Osteoblast (primary cell): ENCODE data around the gene RAB40B. TPM values are rescaled to one million over a fixed set of nuclear protein-coding genes. Genes with fewer than 3 reads are reported as not detected.
A peak's percentile ranks its signal among the peaks of the same experiment; 100 is the strongest.

Experiments used
- DNase-seq: peaks from one replicate; pipeline ENCODE4 v3.0.0; 2011; ENCODE audit warnings: low spot score, mixed read lengths; ENCODE audit not compliant: insufficient read length; ENCODE audit errors: missing footprints
- H2AFZ ChIP-seq: 2 replicates; pipeline ENCODE4 v1.6.0; 2011; ENCODE audit warnings: mild to moderate bottlenecking, low read length
- H3K27ac ChIP-seq: 2 replicates; pipeline ENCODE4 v1.5.1; 2011; ENCODE audit warnings: mild to moderate bottlenecking, low read depth, low read length, moderate library complexity
- H3K27me3 ChIP-seq: 2 replicates; pipeline ENCODE4 v1.6.0; 2012; ENCODE audit warnings: mild to moderate bottlenecking, control low read depth, inconsistent platforms, low read length, moderate library complexity; ENCODE audit not compliant: insufficient read depth
- H3K36me3 ChIP-seq: 2 replicates; pipeline ENCODE4 v1.5.1; 2011; ENCODE audit warnings: mild to moderate bottlenecking, low read length, control low read depth, moderate library complexity; ENCODE audit not compliant: insufficient read depth
- H3K4me1 ChIP-seq: 2 replicates; pipeline ENCODE4 v1.5.1; 2011; ENCODE audit warnings: mild to moderate bottlenecking, low read length, control low read depth, moderate library complexity; ENCODE audit not compliant: insufficient read depth
- H3K4me2 ChIP-seq: 2 replicates; pipeline ENCODE4 v1.6.0; 2011; ENCODE audit warnings: mild to moderate bottlenecking, low read length; ENCODE audit not compliant: insufficient read depth
- H3K4me3 ChIP-seq: fragments of 200-600 bp; sonication (generic); 3 replicates; pipeline ENCODE4 v1.5.1; 2012; ENCODE audit warnings: mild to moderate bottlenecking, low read length, inconsistent platforms; ENCODE audit not compliant: insufficient read depth
- H3K79me2 ChIP-seq: 2 replicates; pipeline ENCODE4 v1.6.0; 2012; ENCODE audit warnings: mild to moderate bottlenecking, low read length, control low read depth, inconsistent platforms; ENCODE audit not compliant: insufficient read depth
- H3K9me3 ChIP-seq: 2 replicates; pipeline ENCODE4 v1.5.1; 2011; ENCODE audit warnings: low read depth, low read length, control low read depth
- H4K20me1 ChIP-seq: 2 replicates; pipeline ENCODE4 v1.6.0; 2012; ENCODE audit warnings: mild to moderate bottlenecking, low read length, control low read depth; ENCODE audit not compliant: insufficient read depth
- total RNA-seq: library from RNA; depleted of rRNA; stranded (reverse); fragments of >200 nt; gene quantifications from 2 replicates; pipeline ENCODE4 v1.2.3, GENCODE V29; 2012
- TF ChIP-seq, protein P1 (sequence below): IDR thresholded peaks from 2 replicates; pipeline ENCODE4 v1.5.1; 2011; ENCODE audit warnings: mild to moderate bottlenecking, low read depth, low read length, moderate library complexity; ENCODE audit errors: extremely low read depth

The RAB40B gene
- total RNA-seq, 1 donor: 8.3 TPM

DNA sequence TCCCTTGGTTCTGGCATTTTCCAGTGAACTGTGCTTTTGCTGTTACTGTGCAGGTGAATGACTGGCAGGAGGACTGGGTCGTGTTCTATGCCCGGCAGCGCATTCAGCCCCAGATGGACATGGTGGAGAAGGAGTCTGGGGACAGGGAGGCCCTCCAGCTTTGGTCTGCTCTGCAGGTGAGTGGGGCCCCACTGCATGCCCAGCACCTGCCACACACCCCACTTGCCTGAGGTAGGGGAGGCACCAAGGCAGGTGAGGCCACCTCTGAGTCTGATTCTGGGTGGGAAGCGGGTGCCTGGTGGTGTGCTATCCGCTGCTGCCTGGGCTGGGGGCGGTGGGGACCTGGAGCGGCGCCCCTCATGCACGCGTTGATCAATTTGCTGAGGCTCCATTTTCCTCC, 27.9 kb upstream of the RAB40B start:
- Histone ChIP-seq H3K9me3 (no peaks in the 10 kb centered on the region), H3K27me3 (no peaks in the 10 kb centered on the region), H3K36me3 (peaks cover 12% of the 10 kb centered on the region), H3K27ac (no peak overlapping the region), H3K4me1 (no peaks in the 10 kb centered on the region), H4K20me1 (peaks cover 4% of the 10 kb centered on the region), H3K4me2 (no peak overlapping the region), H3K4me3 (no peak overlapping the region), H3K79me2 (no peaks in the 10 kb centered on the region), H2AFZ (no peak overlapping the region)
- DNase-seq: peak; percentile 46
- TF ChIP-seq, protein P1, sequence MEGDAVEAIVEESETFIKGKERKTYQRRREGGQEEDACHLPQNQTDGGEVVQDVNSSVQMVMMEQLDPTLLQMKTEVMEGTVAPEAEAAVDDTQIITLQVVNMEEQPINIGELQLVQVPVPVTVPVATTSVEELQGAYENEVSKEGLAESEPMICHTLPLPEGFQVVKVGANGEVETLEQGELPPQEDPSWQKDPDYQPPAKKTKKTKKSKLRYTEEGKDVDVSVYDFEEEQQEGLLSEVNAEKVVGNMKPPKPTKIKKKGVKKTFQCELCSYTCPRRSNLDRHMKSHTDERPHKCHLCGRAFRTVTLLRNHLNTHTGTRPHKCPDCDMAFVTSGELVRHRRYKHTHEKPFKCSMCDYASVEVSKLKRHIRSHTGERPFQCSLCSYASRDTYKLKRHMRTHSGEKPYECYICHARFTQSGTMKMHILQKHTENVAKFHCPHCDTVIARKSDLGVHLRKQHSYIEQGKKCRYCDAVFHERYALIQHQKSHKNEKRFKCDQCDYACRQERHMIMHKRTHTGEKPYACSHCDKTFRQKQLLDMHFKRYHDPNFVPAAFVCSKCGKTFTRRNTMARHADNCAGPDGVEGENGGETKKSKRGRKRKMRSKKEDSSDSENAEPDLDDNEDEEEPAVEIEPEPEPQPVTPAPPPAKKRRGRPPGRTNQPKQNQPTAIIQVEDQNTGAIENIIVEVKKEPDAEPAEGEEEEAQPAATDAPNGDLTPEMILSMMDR: no peak

DNA sequence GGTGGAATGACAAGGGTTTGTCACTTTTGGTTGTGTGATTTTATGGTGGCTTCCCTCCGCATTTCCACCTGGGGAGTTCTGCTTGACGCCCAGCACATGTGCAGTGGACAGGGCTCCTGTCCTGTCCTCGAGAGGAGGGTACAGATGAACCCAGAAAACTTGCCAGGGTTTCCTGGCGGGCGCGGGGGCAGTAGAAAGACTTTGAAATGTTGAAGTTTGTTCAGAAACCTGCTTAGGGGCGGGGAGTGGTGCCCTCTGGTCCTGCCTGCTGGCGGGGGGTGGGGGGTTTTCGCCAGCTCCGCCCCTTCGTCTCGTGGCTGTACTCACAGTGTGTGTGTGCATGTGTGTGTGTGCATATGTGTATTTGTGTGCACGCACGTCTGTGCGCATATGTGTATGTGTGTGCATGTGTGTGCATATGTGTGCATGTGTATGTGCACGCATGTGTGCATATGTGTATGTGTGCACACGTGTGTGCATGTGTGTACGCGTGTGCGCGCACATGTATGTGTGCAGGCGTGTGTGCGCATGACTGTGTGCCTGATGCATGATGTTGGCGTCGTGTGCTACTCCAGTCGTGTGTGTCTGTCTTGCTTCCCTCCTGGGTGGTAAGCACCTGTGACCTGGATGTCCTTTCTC, 24.8 kb upstream of the RAB40B start:
- H2AFZ ChIP-seq: no peak overlapping the region
- peaks cover 4% of the 10 kb centered on the region for H3K79me2 ChIP-seq
- no peaks in the 10 kb centered on the region for H3K27me3 ChIP-seq
- peak; percentile 58 for DNase-seq
- peaks cover 17% of the 10 kb centered on the region for H3K36me3 ChIP-seq
- TF ChIP-seq, protein P1: no peak
- H3K27ac ChIP-seq: no peak overlapping the region
- H3K4me1 ChIP-seq: no peaks in the 10 kb centered on the region
- H3K9me3 ChIP-seq: no peaks in the 10 kb centered on the region
- no peak overlapping the region for H3K4me2 ChIP-seq
- H4K20me1 ChIP-seq: peaks cover 8% of the 10 kb centered on the region
- H3K4me3 ChIP-seq: no peak overlapping the region

DNA sequence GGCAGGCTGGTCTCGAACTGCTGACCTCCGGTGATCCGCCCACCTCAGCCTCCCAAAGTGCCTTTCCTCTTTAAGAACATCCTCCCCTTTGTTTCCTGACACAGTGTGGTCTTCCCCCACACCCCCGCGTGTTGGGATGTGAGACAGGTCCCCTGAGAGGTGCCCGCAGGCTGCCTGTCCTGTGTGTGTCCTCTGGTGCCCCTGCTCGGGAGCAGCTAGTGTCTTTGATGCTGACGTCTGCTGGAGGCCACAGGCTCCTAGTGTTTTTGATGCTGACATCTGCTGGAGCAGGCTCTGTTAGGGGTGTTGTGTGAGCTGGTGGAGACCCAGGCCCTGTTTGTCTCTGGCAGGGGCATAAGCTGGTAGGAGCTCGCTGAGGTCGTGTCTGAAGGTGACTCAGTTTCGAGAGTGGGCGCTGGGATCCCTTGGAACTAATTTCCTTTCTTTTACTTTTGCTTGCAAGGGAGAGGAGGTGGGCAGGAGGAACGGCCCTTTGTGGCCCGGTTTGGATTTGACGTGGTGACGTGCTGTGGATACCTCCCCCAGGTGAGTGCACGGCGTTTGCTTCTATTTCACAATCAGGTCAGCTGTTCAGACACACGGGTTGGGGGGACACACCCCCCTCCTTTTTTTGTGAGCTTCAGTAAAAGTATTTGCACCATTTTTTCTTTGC, 24.0 kb upstream of the RAB40B start:
- TF ChIP-seq, protein P1: no peak
- H2AFZ ChIP-seq: no peak overlapping the region
- H3K4me2 ChIP-seq: no peak overlapping the region
- peaks cover 12% of the 10 kb centered on the region for H3K79me2 ChIP-seq
- H3K9me3 ChIP-seq: no peaks in the 10 kb centered on the region
- H3K4me1 ChIP-seq: peaks cover 5% of the 10 kb centered on the region
- peak; percentile 66 for DNase-seq
- H3K27ac ChIP-seq: no peak overlapping the region
- no peaks in the 10 kb centered on the region for H3K27me3 ChIP-seq
- peaks cover 17% of the 10 kb centered on the region for H3K36me3 ChIP-seq
- no peak overlapping the region for H3K4me3 ChIP-seq
- H4K20me1 ChIP-seq: peaks cover 7% of the 10 kb centered on the region

DNA sequence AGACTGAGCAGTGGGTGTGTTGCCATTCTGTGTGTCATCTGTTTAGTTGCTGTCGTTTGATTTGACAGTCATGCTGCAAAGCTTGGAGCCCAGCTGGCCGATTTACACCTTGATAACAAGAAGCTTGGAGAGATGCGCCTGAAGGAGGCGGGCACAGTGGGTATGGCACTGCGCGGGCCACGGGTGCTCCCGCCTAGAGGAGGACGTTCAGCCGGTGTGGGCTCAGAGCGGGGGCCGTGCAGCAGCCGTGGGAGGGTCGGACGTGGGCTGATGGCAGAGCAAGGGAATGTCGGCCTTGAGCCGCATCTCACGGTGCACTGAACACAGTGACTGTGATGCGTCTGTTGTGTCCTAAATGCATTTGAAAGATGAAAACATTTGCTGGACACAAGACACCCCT, 21.7 kb upstream of the RAB40B start:
- no peak overlapping the region for H2AFZ ChIP-seq
- no peak overlapping the region for H3K4me2 ChIP-seq
- H3K4me3 ChIP-seq: no peak overlapping the region
- TF ChIP-seq, protein P1: no peak
- peaks cover 17% of the 10 kb centered on the region for H3K36me3 ChIP-seq
- peak; percentile 43 for DNase-seq
- no peak overlapping the region for H3K27ac ChIP-seq
- peaks cover 9% of the 10 kb centered on the region for H3K4me1 ChIP-seq
- peaks cover 16% of the 10 kb centered on the region for H3K79me2 ChIP-seq
- H3K27me3 ChIP-seq: no peaks in the 10 kb centered on the region
- H3K9me3 ChIP-seq: no peaks in the 10 kb centered on the region
- H4K20me1 ChIP-seq: peaks cover 4% of the 10 kb centered on the region
